Stimulated activated CD4-positive, alpha-beta T cell treated with anti-CD3 and anti-CD28 coated beads, Interleukin-15, amount 100 ng/mL, for 24 hours (primary cell): ENCODE data around the gene USP4.
A peak's percentile ranks its signal among the peaks of the same experiment; 100 is the strongest.
"Not testable (repeated sequence)": the region's sequence is repeated elsewhere in the genome, so short reads cannot be mapped to it uniquely, and the experiment has no call there.

Source experiments
- DNase-seq: peaks from one replicate; pipeline ENCODE4 v3.0.0-alpha.2; 2020

USP4 gene

GRCh38 chr3:49351521-49352011 lies 11.7 kb upstream of the USP4 start:
- no peak for DNase-seq

DNA sequence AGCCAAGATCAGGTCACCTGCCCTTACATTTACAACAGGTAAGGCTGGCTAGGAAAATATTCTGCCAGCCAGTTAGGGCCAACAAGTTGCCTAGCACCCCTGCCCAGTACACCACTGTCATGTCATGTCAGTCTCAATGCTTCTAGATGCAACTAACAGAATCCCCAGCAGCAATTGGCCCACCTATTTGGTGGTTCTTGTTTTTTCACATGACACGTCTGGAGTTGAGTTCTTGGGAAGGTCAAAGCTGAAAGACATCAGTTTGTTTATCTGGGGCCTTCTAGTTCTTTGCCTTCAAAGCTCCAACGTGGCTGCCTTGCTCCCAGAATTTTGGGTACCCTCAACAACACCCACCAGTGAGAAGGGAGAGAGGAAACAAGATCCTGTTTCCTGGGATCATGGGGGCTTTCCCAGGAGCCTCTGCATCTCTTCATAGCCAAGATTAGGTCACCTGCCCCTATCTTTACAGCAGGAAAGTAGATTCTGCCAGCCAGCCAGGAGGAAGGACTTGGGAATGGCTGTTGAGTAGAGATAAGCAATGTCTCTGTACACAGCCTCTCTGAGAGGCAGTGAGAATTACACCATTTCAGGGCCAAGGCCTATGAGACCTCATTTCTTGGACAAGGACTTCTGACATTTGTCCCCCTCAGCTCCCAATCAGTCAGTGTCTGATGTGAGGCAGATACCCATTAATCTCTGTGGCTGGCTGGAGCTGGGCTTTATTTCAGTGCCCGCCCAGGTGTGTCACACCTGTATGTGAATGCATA lies 9.7 kb upstream of the USP4 start:
- DNase-seq = no peak

DNA sequence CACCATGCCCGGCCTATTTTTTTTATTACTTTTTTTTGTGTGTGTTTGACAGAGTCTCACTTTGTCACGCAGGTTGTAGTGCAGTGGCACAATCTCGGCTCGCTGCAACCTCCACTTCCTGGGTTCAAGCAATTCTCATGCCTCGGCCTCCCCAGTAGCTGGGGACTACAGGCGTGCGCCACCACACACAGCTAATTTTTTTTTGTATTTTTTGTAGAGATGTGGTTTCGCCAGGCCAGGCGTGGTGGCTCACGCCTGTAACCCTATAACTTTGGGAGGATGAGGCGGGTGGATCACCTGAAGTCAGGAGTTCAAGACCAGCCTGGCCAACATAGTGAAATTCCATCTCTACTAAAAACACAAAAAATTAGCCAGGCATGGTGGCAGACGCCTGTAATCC lies 8.5 kb upstream of the USP4 start:
- DNase-seq = not testable (repeated sequence)

GRCh38 chr3:49346797-49347251 lies 7.0 kb upstream of the USP4 start:
- DNase-seq = no peak

DNA sequence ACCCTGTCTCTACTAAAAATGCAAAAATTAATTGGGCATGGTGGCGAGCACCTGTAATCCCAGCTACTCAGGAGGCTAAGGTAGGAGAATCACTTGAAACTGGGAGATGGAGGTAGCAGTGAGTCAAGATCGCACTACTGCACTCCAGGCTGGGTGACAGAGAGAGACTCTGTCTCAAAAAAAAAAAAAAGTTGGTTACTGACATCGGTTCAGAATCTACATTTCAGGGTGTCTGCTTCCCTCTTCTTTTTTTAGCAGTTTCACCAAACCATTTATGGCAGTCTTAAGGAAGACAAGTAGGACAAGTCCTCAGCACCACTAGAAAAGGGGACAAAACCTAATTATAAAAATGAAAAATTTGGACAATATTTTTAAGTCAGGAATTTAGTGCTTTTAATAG lies 3.3 kb upstream of the USP4 start:
- no peak for DNase-seq

DNA sequence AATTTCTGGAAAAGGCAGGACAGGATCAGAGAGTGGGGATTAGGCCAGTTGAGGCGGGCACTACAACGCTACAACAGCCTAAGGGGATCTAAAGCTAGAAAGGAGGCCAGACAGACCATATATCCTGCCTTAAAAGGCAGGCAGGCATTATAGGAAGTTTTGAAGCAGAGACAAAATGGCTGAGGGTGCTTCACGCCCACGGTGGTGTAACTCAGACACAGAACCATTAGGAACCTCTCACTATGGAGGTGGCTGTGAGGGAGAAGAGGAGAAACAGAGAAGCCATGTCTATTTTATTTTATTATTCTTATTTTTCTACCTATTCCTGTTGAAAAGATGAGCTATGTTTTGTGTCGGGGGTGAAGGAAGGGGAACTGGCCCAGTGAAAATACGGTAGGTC lies 2.1 kb upstream of the USP4 start:
- DNase-seq = no peak

GRCh38 chr3:49339581-49339940 lies 292 bp downstream of the USP4 start:
- peak; percentile 40 for DNase-seq

DNA sequence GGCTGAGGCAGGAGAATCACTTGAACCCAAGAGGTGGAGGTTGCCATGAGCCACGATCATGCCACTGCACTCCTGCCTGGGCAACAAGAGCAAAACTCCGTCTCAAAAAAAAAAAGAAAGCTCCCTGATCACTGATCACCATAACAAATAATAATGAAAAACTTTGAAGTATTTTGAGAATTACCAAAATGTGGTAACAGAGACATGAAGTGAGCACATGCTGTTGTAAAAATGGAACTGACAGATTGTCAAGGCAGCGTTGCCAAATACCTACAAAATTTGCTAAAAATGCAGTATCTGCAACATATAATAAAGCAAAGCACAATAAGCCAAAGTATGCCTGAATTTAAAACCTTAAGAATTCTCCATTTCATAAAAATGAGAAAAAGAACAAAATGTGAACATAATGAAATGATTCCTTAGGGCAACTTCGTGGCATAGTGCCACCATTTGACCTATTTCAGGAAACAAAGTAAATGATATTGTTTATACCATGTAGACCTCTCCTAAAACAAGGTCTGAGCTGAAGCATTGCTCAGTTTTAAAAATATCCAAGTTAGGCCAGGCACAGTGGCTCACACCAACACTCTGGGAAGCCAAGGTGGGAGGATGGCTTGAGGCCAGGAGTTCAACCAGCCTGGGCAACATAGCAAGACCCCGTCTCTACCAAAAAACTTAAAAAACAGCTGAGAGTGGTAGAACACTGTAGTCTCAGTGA lies 5.8 kb downstream of the USP4 start:
- DNase-seq = no peak

DNA sequence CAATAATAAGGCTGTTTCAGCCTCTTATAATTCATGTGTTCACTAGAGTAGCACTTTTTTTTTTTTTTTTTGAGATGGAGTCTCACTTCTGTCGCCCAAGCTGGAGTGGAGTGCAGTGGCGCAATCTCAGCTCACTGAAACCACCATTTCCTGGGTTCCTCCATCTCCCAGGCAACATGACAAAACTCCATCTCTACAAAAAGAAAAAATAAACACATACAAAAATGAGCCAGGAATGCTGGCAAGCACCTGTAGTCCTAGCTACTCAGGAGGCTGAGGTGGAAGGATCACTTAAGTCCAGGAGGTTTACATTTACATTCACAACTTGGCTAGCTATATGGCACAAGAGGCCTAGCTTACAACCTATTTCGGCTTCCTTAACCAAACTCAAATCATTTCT lies 6.8 kb downstream of the USP4 start:
- DNase-seq = no peak

GRCh38 chr3:49329186-49329585 lies 10.7 kb downstream of the USP4 start:
- no peak for DNase-seq

GRCh38 chr3:49328350-49328749 lies 11.5 kb downstream of the USP4 start:
- not testable (repeated sequence) for DNase-seq

GRCh38 chr3:49327485-49327884 lies 12.4 kb downstream of the USP4 start:
- DNase-seq = no peak

GRCh38 chr3:49324768-49325167 lies 15.1 kb downstream of the USP4 start:
- no peak for DNase-seq

DNA sequence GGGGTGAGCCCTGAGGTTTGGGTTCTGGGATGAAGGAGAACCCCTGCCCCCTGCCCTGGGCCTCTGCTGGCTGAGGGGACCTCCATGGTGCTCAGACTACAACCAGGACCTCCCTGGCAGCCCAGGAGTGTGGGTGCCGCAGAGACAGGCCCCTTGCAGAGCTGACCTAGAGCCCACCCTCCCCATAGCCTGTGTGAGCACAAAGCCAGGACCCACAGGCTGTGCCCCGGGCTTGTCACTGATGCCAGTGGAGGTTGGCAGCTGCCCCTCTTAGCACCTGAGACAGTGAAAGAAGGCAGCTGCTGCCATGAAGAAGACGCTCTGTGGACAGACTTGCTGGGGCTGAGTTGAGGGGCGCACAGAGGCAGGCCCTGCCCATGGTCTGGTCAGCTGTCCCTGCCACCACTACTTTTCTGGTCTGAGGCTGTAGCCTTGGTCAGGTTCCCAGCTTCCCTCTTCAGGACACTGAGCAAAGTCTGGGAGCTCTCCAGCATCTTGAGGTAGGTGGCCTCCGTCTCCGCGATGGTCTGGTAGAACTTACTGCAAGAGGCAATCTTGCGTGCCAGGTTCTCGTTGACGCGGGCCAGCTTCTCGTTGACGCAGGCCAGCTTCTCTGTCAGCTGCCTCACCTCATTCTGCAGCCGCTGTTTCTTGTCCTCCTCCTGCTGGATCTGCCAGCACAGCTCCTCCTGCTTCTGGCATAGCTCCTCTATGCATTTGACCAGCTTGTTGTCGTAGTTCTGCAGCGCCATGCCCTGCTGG lies 23.0 kb downstream of the USP4 start:
- no peak for DNase-seq

DNA sequence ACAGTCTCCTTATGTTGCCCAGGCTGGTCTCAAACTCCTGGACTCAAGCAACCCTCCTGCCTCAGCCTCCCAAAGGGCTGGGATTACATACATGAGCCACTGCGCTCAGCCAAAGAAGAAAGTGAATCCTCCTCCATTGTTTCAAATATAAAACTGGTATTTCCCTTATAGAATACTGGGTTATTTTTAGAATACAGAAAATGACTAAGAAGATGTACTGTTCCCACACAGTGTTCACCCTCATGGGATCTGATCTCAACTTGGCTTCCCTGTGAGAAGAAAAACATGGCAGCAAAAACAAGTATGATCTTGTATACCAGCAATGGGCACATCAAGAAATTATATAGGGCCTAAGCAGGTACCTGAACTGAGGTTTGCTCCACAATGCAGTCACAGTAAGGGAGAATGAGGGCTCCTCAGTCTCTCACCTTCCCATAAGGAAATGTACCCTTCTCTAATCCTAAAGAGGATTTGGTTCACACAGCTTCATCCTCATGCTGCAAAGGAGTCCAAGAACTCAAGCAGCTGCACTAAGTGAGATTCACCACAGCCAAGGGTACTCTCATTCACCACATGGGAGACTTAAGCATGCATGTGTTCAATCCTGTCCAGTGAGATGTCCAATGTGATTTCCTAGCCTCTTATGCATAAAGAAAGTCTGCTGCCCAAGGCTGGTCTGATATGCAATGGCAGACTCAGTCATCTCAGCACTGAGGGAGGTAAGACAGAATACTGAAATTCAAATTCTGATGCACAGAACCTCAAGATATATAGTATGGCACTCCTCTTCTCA lies 25.8 kb downstream of the USP4 start:
- DNase-seq = no peak

- DNase-seq = no peak
Observed at GRCh38 chr3:49311283-49311682, 28.6 kb downstream of the USP4 start.

DNA sequence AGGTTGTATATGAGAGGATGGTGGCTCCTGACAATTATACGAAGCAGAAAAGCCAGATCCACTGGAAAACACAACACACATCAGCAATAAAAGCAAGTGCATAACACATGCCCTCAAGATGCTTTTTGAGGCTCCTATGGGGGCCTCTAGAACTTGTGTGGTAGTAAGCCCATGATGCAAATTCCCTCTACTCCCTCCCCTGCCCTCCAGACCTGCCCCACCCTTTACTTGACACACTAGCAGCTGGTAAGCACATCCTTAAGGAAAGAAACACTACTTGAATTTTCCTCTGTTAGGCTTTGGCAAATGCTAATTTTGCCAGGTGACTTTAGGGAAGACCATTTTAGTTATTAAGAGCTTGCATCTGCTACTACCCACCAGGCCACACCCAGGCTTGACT lies 29.2 kb downstream of the USP4 start:
- DNase-seq = no peak

GRCh38 chr3:49305608-49306007 lies 34.2 kb downstream of the USP4 start:
- DNase-seq = no peak

DNA sequence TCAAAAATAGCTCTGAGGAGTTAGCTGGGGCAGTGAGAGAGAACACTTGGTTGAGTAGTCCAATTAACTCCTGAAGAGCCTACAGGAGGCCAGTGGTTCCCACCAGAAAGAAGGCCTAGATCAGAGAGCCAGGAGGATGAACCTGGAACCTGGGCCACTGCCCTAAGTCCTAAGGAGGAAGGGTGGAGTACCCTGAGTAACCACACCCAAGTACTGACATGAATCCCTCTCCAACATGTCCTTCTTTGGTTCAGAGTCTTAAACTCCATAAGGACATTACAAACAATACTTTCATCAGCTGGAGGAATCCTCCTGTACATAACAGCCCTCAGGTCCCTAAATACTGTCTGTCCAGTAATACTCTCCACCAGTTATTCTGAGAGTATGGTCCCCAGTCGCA lies 37.2 kb downstream of the USP4 start:
- DNase-seq = no peak

DNA sequence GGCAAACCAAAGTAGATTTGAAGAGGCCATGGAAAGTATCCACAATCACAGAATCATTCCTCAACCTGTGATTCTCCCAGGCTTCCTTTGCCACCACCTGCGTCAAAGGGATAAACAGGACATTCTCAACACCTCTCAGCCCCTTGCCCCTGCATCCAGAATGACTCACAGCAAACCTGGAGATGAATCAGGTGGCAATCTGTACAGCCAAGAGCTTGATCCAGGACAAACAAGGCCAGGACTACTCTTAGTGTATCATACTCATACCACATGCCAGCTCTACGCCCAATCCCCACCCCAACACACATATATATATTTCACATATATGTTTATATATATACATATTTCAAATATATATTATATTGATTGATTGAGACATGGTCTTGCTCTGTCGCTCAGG lies 39.3 kb downstream of the USP4 start:
- DNase-seq = no peak

DNA sequence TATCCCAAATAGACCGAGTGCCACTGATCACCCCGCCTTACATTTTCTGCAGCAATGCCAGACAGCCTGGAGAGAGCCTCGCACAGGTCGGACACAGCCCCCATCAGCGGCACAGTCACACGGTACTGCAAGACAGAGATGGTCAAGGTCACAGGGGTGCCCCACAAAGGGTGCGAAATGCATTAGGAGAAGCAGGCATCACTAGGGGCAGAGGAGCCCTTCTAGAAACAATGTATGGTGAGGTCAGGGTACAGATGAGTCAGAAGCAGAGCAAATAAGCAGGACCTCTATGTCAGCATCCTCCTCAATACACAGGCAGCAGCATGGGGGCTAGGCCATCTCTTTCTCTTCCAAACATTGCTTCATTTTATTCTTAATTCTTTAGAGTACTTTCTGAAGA lies 41.3 kb downstream of the USP4 start:
- no peak for DNase-seq

DNA sequence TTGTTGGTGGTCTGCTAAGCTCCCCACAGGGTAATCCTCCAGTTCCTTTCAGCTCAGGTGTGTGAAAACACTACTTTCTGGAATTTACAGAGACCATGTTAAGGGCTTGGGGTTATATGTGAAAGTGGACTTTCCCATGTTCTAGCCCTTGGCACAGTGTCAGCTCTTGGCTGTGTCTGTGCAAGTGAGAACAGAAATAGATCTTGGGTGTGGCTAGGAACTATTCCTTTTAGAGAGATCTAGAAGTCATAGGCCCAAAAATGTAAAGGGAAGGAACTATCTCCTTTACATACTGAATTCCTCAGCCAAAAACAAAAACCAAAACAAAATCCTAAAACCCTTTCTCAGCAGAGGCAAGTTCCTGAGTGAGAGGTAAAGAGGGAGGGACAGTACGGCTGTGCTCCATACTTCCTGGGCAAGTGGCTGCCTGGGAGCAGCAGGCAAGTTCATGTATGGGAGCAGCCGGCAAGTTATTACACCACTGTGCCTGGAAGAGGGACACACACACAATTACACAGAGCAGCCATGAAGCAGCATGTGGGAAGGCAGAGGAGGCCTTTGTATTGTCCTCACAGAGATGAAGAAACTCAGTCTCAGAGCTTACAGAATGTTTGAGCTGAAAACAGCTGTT lies 43.0 kb downstream of the USP4 start:
- no peak for DNase-seq
